GM23338 (cell line): ENCODE data around the gene ZNF440. TPM values are rescaled to one million over a fixed set of nuclear protein-coding genes. Genes with fewer than 3 reads are reported as not detected.
"Not testable (repeated sequence)": the region's sequence is repeated elsewhere in the genome, so short reads cannot be mapped to it uniquely, and the experiment has no call there.

Experiments used
- ATAC-seq: fragments of 200-7000 bp; cut with Tn5 transposase; 3 replicates; pipeline ENCODE4 v1.9.1; 2020
- DNase-seq: peaks from one replicate; pipeline ENCODE4 v3.0.0-alpha.2; 2015; ENCODE audit warnings: low spot score
- H2AFZ ChIP-seq: fragments of 200-600 bp; sonication (generic); 2 replicates; pipeline ENCODE4 v1.8.0; 2016; ENCODE audit warnings: antibody characterized with exemption, mild to moderate bottlenecking, moderate library complexity
- H3F3A ChIP-seq: fragments of 200-600 bp; sonication (generic); replicated peaks from 2 replicates; pipeline ENCODE4 v1.8.0; 2017; ENCODE audit warnings: antibody characterized with exemption, mixed run types, low read depth
- H3K27ac ChIP-seq: fragments of 200-600 bp; sonication (generic); 2 replicates; pipeline ENCODE4 v1.6.1; 2016; ENCODE audit warnings: low read depth
- H3K27me3 ChIP-seq: fragments of 200-600 bp; sonication (generic); 2 replicates; pipeline ENCODE4 v1.8.0; 2016; ENCODE audit warnings: mild to moderate bottlenecking, mixed run types, moderate library complexity; ENCODE audit not compliant: insufficient read depth
- H3K36me3 ChIP-seq: fragments of 200-600 bp; sonication (generic); 2 replicates; pipeline ENCODE4 v1.8.0; 2016; ENCODE audit warnings: mild to moderate bottlenecking; ENCODE audit not compliant: insufficient read depth
- H3K4me1 ChIP-seq: fragments of 200-600 bp; sonication (generic); 2 replicates; pipeline ENCODE4 v1.8.0; 2016; ENCODE audit warnings: mild to moderate bottlenecking, moderate library complexity; ENCODE audit not compliant: insufficient read depth
- H3K4me2 ChIP-seq: fragments of 200-600 bp; sonication (generic); 2 replicates; pipeline ENCODE4 v1.7.1; 2017; ENCODE audit warnings: mixed run types
- H3K4me3 ChIP-seq: fragments of 200-600 bp; sonication (generic); 2 replicates; pipeline ENCODE4 v1.6.1; 2016; ENCODE audit warnings: mixed run types
- H3K79me2 ChIP-seq: fragments of 200-600 bp; sonication (generic); replicated peaks from 2 replicates; pipeline ENCODE4 v1.8.0; 2017; ENCODE audit warnings: mild to moderate bottlenecking; ENCODE audit not compliant: insufficient read depth
- H3K9me2 ChIP-seq: fragments of 200-600 bp; sonication (generic); 2 replicates; pipeline ENCODE4 v1.8.0; 2017; ENCODE audit not compliant: insufficient read depth
- H4K20me1 ChIP-seq: fragments of 200-600 bp; sonication (generic); replicated peaks from 2 replicates; pipeline ENCODE4 v1.8.0; 2017; ENCODE audit warnings: mild to moderate bottlenecking; ENCODE audit not compliant: insufficient read depth
- H3K27ac Mint-ChIP-seq: 2 replicates; pipeline ENCODE4 v1.8.0; 2020; ENCODE audit warnings: inconsistent platforms, mild to moderate bottlenecking, moderate library complexity, mixed read lengths
- H3K27me3 Mint-ChIP-seq: 3 replicates; pipeline ENCODE4 v1.8.0; 2022; ENCODE audit warnings: low read depth, mild to moderate bottlenecking, moderate library complexity, mixed read lengths, inconsistent platforms; ENCODE audit not compliant: insufficient read depth, poor library complexity
- H3K36me3 Mint-ChIP-seq: 3 replicates; pipeline ENCODE4 v1.8.0; 2021; ENCODE audit warnings: low read depth, mild to moderate bottlenecking, inconsistent platforms, moderate library complexity, mixed read lengths
- H3K4me1 Mint-ChIP-seq: 3 replicates; pipeline ENCODE4 v1.8.0; 2020; ENCODE audit warnings: mild to moderate bottlenecking, inconsistent platforms, mixed read lengths
- H3K4me3 Mint-ChIP-seq: 3 replicates; pipeline ENCODE4 v1.8.0; 2021; ENCODE audit warnings: moderate library complexity, mild to moderate bottlenecking, inconsistent platforms, mixed read lengths
- H3K9me3 Mint-ChIP-seq: 3 replicates; pipeline ENCODE4 v1.8.0; 2020; ENCODE audit warnings: moderate library complexity, mild to moderate bottlenecking, inconsistent platforms, mixed read lengths
- JUNB ChIP-seq: IDR thresholded peaks from one replicate; pipeline ENCODE4 v1.6.1; 2016; ENCODE audit warnings: antibody characterized with exemption; ENCODE audit not compliant: unreplicated experiment
- polyA plus RNA-seq: library from polyadenylated mRNA; unstranded; fragments of >200 nt; fragmentation: Nextera tagmentation; extraction: Ambion mirVana; gene quantifications from 2 replicates; pipeline ENCODE4 v1.2.1, GENCODE V29; 2016
- total RNA-seq: library from RNA; depleted of rRNA; stranded (reverse); fragments of >200 nt; shearing (Covaris generic); gene quantifications from 2 replicates; pipeline ENCODE4 v1.2.3, GENCODE V29; 2014
- TF ChIP-seq, protein P1 (sequence below), 2 experiments: fragments of 200-600 bp in 1 of 2; sonication (generic) in 1 of 2; conservative IDR thresholded peaks; 2 replicates each; pipeline versions ENCODE4 v1.5.1 to v1.6.1; 2016 to 2017; ENCODE audit warnings: antibody characterized with exemption in 2 of 2, low read depth in 2 of 2, mild to moderate bottlenecking in 2 of 2, moderate library complexity in 1 of 2
- TF ChIP-seq, protein P2 (sequence below): fragments of 250-450 bp; sonication (Bioruptor Pico); IDR thresholded peaks from 2 replicates; pipeline ENCODE4 v1.5.0; 2020; ENCODE audit warnings: mild to moderate bottlenecking, moderate library complexity

The ZNF440 gene
- total and polyA plus RNA-seq, 2 experiments from 2014 or later: 2.5 to 9.3 TPM

GRCh38 chr19:11873762-11874161 lies 59.7 kb downstream of the ZNF440 start:
- no peaks in the 10 kb centered on the region for H4K20me1 ChIP-seq
- H3K27ac ChIP-seq: no peak overlapping the region
- Mint-ChIP-seq H3K27me3 (no peaks in the 10 kb centered on the region), H3K9me3 (peaks cover 95% of the 10 kb centered on the region), H3K4me3 (no peak overlapping the region), H3K27ac (no peak overlapping the region), H3K36me3 (peaks cover 33% of the 10 kb centered on the region; the same call in 2 of the 3 replicates), H3K4me1 (no peaks in the 10 kb centered on the region)
- TF ChIP-seq, protein P1, sequence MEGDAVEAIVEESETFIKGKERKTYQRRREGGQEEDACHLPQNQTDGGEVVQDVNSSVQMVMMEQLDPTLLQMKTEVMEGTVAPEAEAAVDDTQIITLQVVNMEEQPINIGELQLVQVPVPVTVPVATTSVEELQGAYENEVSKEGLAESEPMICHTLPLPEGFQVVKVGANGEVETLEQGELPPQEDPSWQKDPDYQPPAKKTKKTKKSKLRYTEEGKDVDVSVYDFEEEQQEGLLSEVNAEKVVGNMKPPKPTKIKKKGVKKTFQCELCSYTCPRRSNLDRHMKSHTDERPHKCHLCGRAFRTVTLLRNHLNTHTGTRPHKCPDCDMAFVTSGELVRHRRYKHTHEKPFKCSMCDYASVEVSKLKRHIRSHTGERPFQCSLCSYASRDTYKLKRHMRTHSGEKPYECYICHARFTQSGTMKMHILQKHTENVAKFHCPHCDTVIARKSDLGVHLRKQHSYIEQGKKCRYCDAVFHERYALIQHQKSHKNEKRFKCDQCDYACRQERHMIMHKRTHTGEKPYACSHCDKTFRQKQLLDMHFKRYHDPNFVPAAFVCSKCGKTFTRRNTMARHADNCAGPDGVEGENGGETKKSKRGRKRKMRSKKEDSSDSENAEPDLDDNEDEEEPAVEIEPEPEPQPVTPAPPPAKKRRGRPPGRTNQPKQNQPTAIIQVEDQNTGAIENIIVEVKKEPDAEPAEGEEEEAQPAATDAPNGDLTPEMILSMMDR (conservative IDR thresholded peaks at IDR 0.05; ENCODE audit: low read depth in 2 of 2): no peak
- no peak for TF ChIP-seq JUNB
- TF ChIP-seq, protein P2, sequence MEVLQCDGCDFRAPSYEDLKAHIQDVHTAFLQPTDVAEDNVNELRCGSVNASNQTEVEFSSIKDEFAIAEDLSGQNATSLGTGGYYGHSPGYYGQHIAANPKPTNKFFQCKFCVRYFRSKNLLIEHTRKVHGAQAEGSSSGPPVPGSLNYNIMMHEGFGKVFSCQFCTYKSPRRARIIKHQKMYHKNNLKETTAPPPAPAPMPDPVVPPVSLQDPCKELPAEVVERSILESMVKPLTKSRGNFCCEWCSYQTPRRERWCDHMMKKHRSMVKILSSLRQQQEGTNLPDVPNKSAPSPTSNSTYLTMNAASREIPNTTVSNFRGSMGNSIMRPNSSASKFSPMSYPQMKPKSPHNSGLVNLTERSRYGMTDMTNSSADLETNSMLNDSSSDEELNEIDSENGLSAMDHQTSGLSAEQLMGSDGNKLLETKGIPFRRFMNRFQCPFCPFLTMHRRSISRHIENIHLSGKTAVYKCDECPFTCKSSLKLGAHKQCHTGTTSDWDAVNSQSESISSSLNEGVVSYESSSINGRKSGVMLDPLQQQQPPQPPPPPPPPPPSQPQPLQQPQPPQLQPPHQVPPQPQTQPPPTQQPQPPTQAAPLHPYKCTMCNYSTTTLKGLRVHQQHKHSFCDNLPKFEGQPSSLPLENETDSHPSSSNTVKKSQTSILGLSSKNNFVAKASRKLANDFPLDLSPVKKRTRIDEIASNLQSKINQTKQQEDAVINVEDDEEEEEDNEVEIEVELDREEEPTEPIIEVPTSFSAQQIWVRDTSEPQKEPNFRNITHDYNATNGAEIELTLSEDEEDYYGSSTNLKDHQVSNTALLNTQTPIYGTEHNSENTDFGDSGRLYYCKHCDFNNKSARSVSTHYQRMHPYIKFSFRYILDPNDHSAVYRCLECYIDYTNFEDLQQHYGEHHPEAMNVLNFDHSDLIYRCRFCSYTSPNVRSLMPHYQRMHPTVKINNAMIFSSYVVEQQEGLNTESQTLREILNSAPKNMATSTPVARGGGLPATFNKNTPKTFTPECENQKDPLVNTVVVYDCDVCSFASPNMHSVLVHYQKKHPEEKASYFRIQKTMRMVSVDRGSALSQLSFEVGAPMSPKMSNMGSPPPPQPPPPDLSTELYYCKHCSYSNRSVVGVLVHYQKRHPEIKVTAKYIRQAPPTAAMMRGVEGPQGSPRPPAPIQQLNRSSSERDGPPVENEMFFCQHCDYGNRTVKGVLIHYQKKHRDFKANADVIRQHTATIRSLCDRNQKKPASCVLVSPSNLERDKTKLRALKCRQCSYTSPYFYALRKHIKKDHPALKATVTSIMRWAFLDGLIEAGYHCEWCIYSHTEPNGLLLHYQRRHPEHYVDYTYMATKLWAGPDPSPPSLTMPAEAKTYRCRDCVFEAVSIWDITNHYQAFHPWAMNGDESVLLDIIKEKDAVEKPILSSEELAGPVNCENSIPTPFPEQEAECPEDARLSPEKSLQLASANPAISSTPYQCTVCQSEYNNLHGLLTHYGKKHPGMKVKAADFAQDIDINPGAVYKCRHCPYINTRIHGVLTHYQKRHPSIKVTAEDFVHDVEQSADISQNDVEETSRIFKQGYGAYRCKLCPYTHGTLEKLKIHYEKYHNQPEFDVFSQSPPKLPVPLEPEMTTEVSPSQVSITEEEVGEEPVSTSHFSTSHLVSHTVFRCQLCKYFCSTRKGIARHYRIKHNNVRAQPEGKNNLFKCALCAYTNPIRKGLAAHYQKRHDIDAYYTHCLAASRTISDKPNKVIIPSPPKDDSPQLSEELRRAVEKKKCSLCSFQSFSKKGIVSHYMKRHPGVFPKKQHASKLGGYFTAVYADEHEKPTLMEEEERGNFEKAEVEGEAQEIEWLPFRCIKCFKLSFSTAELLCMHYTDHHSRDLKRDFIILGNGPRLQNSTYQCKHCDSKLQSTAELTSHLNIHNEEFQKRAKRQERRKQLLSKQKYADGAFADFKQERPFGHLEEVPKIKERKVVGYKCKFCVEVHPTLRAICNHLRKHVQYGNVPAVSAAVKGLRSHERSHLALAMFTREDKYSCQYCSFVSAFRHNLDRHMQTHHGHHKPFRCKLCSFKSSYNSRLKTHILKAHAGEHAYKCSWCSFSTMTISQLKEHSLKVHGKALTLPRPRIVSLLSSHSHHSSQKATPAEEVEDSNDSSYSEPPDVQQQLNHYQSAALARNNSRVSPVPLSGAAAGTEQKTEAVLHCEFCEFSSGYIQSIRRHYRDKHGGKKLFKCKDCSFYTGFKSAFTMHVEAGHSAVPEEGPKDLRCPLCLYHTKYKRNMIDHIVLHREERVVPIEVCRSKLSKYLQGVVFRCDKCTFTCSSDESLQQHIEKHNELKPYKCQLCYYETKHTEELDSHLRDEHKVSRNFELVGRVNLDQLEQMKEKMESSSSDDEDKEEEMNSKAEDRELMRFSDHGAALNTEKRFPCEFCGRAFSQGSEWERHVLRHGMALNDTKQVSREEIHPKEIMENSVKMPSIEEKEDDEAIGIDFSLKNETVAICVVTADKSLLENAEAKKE: no peak
- no peak overlapping the region for H2AFZ ChIP-seq
- no peaks in the 10 kb centered on the region for H3K4me1 ChIP-seq
- H3K79me2 ChIP-seq: no peaks in the 10 kb centered on the region
- DNase-seq (no peak), ATAC-seq (no peak)
- H3K27me3 ChIP-seq: no peaks in the 10 kb centered on the region
- H3K4me3 ChIP-seq: no peak overlapping the region
- H3F3A ChIP-seq: no peaks in the 10 kb centered on the region
- no peak overlapping the region for H3K4me2 ChIP-seq
- H3K9me2 ChIP-seq: no peaks in the 10 kb centered on the region
- peaks cover 7% of the 10 kb centered on the region; the same call in 1 of the 2 replicates for H3K36me3 ChIP-seq

GRCh38 chr19:11879687-11880266 lies 65.7 kb downstream of the ZNF440 start:
- H3K27me3 Mint-ChIP-seq, H3K27me3 ChIP-seq, H3K27ac Mint-ChIP-seq, H3F3A ChIP-seq, H3K36me3 ChIP-seq, H3K4me2 ChIP-seq, H3K4me1 Mint-ChIP-seq, H3K9me2 ChIP-seq, H3K4me1 ChIP-seq, ATAC-seq, H3K4me3 Mint-ChIP-seq, H3K27ac ChIP-seq, H3K79me2 ChIP-seq, H4K20me1 ChIP-seq, H2AFZ ChIP-seq, H3K4me3 ChIP-seq: not testable (repeated sequence)
- DNase-seq: peak; percentile 56
- Mint-ChIP-seq H3K9me3 (peaks cover 100% of the 10 kb centered on the region), H3K36me3 (peaks cover 44% of the 10 kb centered on the region)
- TF ChIP-seq, protein P1 (conservative IDR thresholded peaks at IDR 0.05; ENCODE audit: low read depth in 2 of 2): peak; percentile 56 to 60
